Measurements from ENCODE around the gene KRT86. TPM values are rescaled to one million over a fixed set of nuclear protein-coding genes. Genes with fewer than 3 reads are reported as not detected.

Gene KRT86
- polyA plus RNA-seq, 2 of the 4 experiments (the other 2 are of a cell fraction): 23.5 to 378 TPM

DNA sequence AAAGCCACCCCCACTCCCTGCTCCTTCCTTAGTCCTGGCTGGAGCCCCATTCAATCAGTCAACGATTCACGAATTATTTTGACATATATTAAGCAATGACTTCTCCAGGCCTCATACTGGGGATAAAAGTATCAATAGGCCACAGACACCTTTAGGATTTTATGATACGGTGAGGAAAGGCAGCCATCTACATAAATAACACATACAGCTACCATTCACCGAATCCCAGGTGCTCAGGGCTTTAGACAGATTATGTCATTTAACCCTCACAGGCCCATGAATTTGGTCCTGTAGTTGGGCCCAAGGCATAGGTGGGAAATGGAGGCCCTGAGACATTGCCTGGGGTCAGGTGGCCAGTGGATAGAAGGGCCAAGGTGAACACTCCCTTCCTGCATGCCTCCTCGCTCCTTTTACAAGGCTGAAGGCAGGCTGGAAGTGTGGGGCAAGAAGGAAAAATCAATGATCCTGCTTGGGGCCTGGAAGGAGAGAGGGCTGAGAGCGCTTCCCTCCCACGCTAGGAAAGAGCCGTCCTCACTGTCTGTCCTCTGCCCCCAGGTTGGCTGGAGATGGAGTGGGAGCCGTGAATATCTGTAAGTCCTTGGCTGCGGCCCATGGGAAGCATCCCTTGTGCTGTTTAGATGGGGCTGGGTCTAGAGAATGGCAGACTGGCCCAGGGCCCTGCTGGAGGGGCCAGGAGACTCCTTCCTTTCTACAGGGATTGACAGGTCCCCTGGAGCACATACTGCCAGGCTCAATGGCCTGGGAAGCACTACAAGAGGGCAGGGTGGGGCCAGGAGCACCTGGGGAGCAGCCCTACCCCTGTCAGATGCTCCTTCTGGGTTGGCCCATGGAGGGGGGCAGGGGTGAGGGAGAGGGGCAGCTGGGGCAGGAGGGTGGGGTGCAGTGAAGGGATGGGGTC, 26.6 kb upstream of the KRT86 start (continued):
- TF ChIP-seq, protein P1, sequence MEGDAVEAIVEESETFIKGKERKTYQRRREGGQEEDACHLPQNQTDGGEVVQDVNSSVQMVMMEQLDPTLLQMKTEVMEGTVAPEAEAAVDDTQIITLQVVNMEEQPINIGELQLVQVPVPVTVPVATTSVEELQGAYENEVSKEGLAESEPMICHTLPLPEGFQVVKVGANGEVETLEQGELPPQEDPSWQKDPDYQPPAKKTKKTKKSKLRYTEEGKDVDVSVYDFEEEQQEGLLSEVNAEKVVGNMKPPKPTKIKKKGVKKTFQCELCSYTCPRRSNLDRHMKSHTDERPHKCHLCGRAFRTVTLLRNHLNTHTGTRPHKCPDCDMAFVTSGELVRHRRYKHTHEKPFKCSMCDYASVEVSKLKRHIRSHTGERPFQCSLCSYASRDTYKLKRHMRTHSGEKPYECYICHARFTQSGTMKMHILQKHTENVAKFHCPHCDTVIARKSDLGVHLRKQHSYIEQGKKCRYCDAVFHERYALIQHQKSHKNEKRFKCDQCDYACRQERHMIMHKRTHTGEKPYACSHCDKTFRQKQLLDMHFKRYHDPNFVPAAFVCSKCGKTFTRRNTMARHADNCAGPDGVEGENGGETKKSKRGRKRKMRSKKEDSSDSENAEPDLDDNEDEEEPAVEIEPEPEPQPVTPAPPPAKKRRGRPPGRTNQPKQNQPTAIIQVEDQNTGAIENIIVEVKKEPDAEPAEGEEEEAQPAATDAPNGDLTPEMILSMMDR (IDR thresholded peaks at IDR 0.05): no peak
- peak; percentile 40 to 55; a peak in 2 of 4 replicates for TF ChIP-seq CEBPB (IDR thresholded peaks at IDR 0.05)
- TF ChIP-seq GATA3 (IDR thresholded peaks at IDR 0.05; ENCODE audit: borderline replicate concordance): no peak; the same call in 1 of the 2 replicates
- TF ChIP-seq ZFP36 (IDR thresholded peaks at IDR 0.05; ENCODE audit: borderline replicate concordance, partially characterized antibody): no peak
- 0 out of 2 replicates have a peak, but pooled peaks have one; percentile 59 for TF ChIP-seq MAZ (IDR thresholded peaks at IDR 0.05; ENCODE audit: borderline replicate concordance, low read depth, low read length)
- TF ChIP-seq NFE2L2 (conservative IDR thresholded peaks at IDR 0.05; ENCODE audit: low read length): no peak
- no peak for TF ChIP-seq KDM5A (IDR thresholded peaks at IDR 0.05)
- no peak for TF ChIP-seq FOXS1 (CRISPR knock-in tag; IDR thresholded peaks at IDR 0.05)
- no peak for TF ChIP-seq CBX8 (IDR thresholded peaks at IDR 0.05)
- TF ChIP-seq, protein P2, sequence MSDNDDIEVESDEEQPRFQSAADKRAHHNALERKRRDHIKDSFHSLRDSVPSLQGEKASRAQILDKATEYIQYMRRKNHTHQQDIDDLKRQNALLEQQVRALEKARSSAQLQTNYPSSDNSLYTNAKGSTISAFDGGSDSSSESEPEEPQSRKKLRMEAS (IDR thresholded peaks at IDR 0.05): no peak; the same call in 1 of the 2 replicates
- TF ChIP-seq HDAC2 (IDR thresholded peaks at IDR 0.05): no peak
- TF ChIP-seq RNF2 (IDR thresholded peaks at IDR 0.05; ENCODE audit: borderline replicate concordance, low read depth): no peak
- TF ChIP-seq SMC3 (IDR thresholded peaks at IDR 0.05): 0 out of 3 replicates have a peak, but pooled peaks have one; percentile 6
- TF ChIP-seq RAD21 (conservative IDR thresholded peaks at IDR 0.05 in 1 of 2, IDR thresholded peaks at IDR 0.05 in 1 of 2): peak in 1 of 2 experiments; percentile 4; a peak in 1 of 5 replicates
- TF ChIP-seq ZSCAN20 (CRISPR knock-in tag; IDR thresholded peaks at IDR 0.05): no peak
- TF ChIP-seq EHF (CRISPR knock-in tag; IDR thresholded peaks at IDR 0.05): peak; percentile 52; the same call in 1 of the 2 replicates
- TF ChIP-seq HEYL (CRISPR knock-in tag; IDR thresholded peaks at IDR 0.05): no peak
- TF ChIP-seq, protein P3, sequence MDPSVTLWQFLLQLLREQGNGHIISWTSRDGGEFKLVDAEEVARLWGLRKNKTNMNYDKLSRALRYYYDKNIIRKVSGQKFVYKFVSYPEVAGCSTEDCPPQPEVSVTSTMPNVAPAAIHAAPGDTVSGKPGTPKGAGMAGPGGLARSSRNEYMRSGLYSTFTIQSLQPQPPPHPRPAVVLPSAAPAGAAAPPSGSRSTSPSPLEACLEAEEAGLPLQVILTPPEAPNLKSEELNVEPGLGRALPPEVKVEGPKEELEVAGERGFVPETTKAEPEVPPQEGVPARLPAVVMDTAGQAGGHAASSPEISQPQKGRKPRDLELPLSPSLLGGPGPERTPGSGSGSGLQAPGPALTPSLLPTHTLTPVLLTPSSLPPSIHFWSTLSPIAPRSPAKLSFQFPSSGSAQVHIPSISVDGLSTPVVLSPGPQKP (IDR thresholded peaks at IDR 0.05; ENCODE audit: low read depth, low read length): no peak
- no peak for TF ChIP-seq ZNF302 (CRISPR knock-in tag; IDR thresholded peaks at IDR 0.05)
- TF ChIP-seq FOSL2 (IDR thresholded peaks at IDR 0.05): no peak; the same call in 1 of the 2 replicates
- 0 out of 2 replicates have a peak, but pooled peaks have one; percentile 2 for TF ChIP-seq FOSL2 (CRISPR knock-in tag; IDR thresholded peaks at IDR 0.05)
- TF ChIP-seq PHF8 (IDR thresholded peaks at IDR 0.05; ENCODE audit: borderline replicate concordance, low read depth): no peak
- no peak; the same call in 1 of the 2 replicates for TF ChIP-seq HOXB5 (CRISPR knock-in tag; IDR thresholded peaks at IDR 0.05)
- no peak for TF ChIP-seq ZC3H11A (IDR thresholded peaks at IDR 0.05)
- no peak for TF ChIP-seq MAFK (IDR thresholded peaks at IDR 0.05; ENCODE audit: partially characterized antibody)
- TF ChIP-seq, protein P4, sequence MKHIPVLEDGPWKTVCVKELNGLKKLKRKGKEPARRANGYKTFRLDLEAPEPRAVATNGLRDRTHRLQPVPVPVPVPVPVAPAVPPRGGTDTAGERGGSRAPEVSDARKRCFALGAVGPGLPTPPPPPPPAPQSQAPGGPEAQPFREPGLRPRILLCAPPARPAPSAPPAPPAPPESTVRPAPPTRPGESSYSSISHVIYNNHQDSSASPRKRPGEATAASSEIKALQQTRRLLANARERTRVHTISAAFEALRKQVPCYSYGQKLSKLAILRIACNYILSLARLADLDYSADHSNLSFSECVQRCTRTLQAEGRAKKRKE (CRISPR knock-in tag; IDR thresholded peaks at IDR 0.05; ENCODE audit: low read depth): no peak
- peak; percentile 90 for TF ChIP-seq HOXA7 (CRISPR knock-in tag; IDR thresholded peaks at IDR 0.05)
- no peak for TF ChIP-seq CHD4 (IDR thresholded peaks at IDR 0.05; ENCODE audit: borderline replicate concordance)
- no peak for TF ChIP-seq NPAS2 (CRISPR knock-in tag; IDR thresholded peaks at IDR 0.05; ENCODE audit: borderline replicate concordance)
- peak; percentile 78; the same call in 1 of the 2 replicates for TF ChIP-seq TP53 (CRISPR knock-in tag; IDR thresholded peaks at IDR 0.05)
- no peak for TF ChIP-seq EP300 (IDR thresholded peaks at IDR 0.05)
- TF ChIP-seq RFX5 (IDR thresholded peaks at IDR 0.05): no peak
- TF ChIP-seq, protein P5, sequence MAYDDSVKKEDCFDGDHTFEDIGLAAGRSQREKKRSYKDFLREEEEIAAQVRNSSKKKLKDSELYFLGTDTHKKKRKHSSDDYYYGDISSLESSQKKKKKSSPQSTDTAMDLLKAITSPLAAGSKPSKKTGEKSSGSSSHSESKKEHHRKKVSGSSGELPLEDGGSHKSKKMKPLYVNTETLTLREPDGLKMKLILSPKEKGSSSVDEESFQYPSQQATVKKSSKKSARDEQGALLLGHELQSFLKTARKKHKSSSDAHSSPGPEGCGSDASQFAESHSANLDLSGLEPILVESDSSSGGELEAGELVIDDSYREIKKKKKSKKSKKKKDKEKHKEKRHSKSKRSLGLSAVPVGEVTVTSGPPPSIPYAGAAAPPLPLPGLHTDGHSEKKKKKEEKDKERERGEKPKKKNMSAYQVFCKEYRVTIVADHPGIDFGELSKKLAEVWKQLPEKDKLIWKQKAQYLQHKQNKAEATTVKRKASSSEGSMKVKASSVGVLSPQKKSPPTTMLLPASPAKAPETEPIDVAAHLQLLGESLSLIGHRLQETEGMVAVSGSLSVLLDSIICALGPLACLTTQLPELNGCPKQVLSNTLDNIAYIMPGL (CRISPR knock-in tag; IDR thresholded peaks at IDR 0.05; ENCODE audit: borderline replicate concordance): no peak
- TF ChIP-seq SREBF2 (IDR thresholded peaks at IDR 0.05): no peak
- no peak for TF ChIP-seq ESRRA (IDR thresholded peaks at IDR 0.05; ENCODE audit: borderline replicate concordance, low read length)
- TF ChIP-seq, protein P6, sequence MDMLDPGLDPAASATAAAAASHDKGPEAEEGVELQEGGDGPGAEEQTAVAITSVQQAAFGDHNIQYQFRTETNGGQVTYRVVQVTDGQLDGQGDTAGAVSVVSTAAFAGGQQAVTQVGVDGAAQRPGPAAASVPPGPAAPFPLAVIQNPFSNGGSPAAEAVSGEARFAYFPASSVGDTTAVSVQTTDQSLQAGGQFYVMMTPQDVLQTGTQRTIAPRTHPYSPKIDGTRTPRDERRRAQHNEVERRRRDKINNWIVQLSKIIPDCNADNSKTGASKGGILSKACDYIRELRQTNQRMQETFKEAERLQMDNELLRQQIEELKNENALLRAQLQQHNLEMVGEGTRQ (IDR thresholded peaks at IDR 0.05): no peak
